SK-N-SH treated with all-trans-retinoic acid at 6 μM for 48 hours (cell line): Measurements from ENCODE around the gene GMPR2.

Source experiments
- ZNF565 ChIP-seq: fragments of 450-650 bp; formaldehyde crosslinking; conservative IDR thresholded peaks from 2 replicates; pipeline ENCODE4 v1.5.0; 2020; ENCODE audit warnings: low read depth, mild to moderate bottlenecking, moderate library complexity
- ZNF8 ChIP-seq: fragments of 450-650 bp; formaldehyde crosslinking; IDR thresholded peaks from 2 replicates; pipeline ENCODE4 v1.5.0; 2020; ENCODE audit warnings: mild to moderate bottlenecking, moderate library complexity

- no peak for TF ChIP-seq ZNF565 (CRISPR knock-in tag)
- no peak for TF ChIP-seq ZNF8 (CRISPR knock-in tag)
Observed at GRCh38 chr14:24282736-24283135, 50.0 kb downstream of the GMPR2 start.
